ENCODE measurements around the gene HSPB8.

HSPB8 gene

GRCh38 chr12:119139448-119139847, 39.3 kb upstream of the HSPB8 start:
- Histone ChIP-seq H3K27ac (peak overlapping the region; percentile 35; the same call in 1 of the 2 replicates), H3K36me3 (peaks cover 80% of the 10 kb centered on the region), H3K27me3 (ENCODE audit: insufficient read depth, low read depth, severe bottlenecking) (no peaks in the 10 kb centered on the region), H3K9me3 (ENCODE audit: severe bottlenecking) (no peaks in the 10 kb centered on the region), H3K4me3 (ENCODE audit: low read depth, low read length) (no peak overlapping the region)
- DNase-seq: peak; percentile 35
- TF ChIP-seq CTCF (IDR thresholded peaks at IDR 0.05; ENCODE audit: low read depth, low read length): no peak

- no peaks in the 10 kb centered on the region for H3K9me3 ChIP-seq (ENCODE audit: severe bottlenecking)
- no peak overlapping the region for H3K27ac ChIP-seq
- TF ChIP-seq CTCF (IDR thresholded peaks at IDR 0.05; ENCODE audit: low read depth, low read length): no peak
- no peak overlapping the region for H3K4me3 ChIP-seq (ENCODE audit: low read depth, low read length)
- no peak for DNase-seq
- H3K27me3 ChIP-seq (ENCODE audit: insufficient read depth, low read depth, severe bottlenecking): no peaks in the 10 kb centered on the region
- peaks cover 97% of the 10 kb centered on the region for H3K36me3 ChIP-seq
Measured at GRCh38 chr12:119145367-119145766, 33.4 kb upstream of the HSPB8 start.

- Histone ChIP-seq H3K4me3 (ENCODE audit: low read depth, low read length) (no peak overlapping the region), H3K27me3 (ENCODE audit: insufficient read depth, low read depth, severe bottlenecking) (no peaks in the 10 kb centered on the region), H3K9me3 (ENCODE audit: severe bottlenecking) (no peaks in the 10 kb centered on the region), H3K27ac (no peak overlapping the region), H3K36me3 (peaks cover 97% of the 10 kb centered on the region)
- no peak for TF ChIP-seq CTCF (IDR thresholded peaks at IDR 0.05; ENCODE audit: low read depth, low read length)
- no peak for DNase-seq
Measured at GRCh38 chr12:119147847-119148448, 30.8 kb upstream of the HSPB8 start.

- no peaks in the 10 kb centered on the region for H3K9me3 ChIP-seq (ENCODE audit: severe bottlenecking)
- no peak for TF ChIP-seq CTCF (IDR thresholded peaks at IDR 0.05; ENCODE audit: low read depth, low read length)
- H3K27ac ChIP-seq: no peak overlapping the region
- peaks cover 97% of the 10 kb centered on the region for H3K36me3 ChIP-seq
- DNase-seq: no peak
- H3K4me3 ChIP-seq (ENCODE audit: low read depth, low read length): no peak overlapping the region
- no peaks in the 10 kb centered on the region for H3K27me3 ChIP-seq (ENCODE audit: insufficient read depth, low read depth, severe bottlenecking)
Measured at GRCh38 chr12:119149270-119149669, 29.5 kb upstream of the HSPB8 start.

- no peak overlapping the region for H3K27ac ChIP-seq
- TF ChIP-seq CTCF (IDR thresholded peaks at IDR 0.05; ENCODE audit: low read depth, low read length): no peak
- H3K36me3 ChIP-seq: peaks cover 95% of the 10 kb centered on the region
- H3K27me3 ChIP-seq (ENCODE audit: insufficient read depth, low read depth, severe bottlenecking): no peaks in the 10 kb centered on the region
- DNase-seq: no peak
- H3K9me3 ChIP-seq (ENCODE audit: severe bottlenecking): no peaks in the 10 kb centered on the region
- no peak overlapping the region for H3K4me3 ChIP-seq (ENCODE audit: low read depth, low read length)
Measured at GRCh38 chr12:119151445-119152026, 27.2 kb upstream of the HSPB8 start.
